Nephron (organoid): ENCODE results near the gene PGM2.

Source experiments
- H3K27ac Mint-ChIP-seq, 3 experiments: 2 replicates each; pipeline ENCODE4 v1.8.0; 2020; ENCODE audit warnings: mixed read lengths in 3 of 3, mild to moderate bottlenecking in 2 of 3, moderate library complexity in 1 of 3
- H3K27me3 Mint-ChIP-seq: 2 replicates; pipeline ENCODE4 v1.8.0; 2021; ENCODE audit warnings: low read depth, mild to moderate bottlenecking, moderate library complexity, mixed read lengths
- H3K36me3 Mint-ChIP-seq: 2 replicates; pipeline ENCODE4 v1.8.0; 2020; ENCODE audit warnings: low read depth, mixed read lengths
- H3K4me1 Mint-ChIP-seq: 2 replicates; pipeline ENCODE4 v1.8.0; 2020; ENCODE audit warnings: mixed read lengths
- H3K4me3 Mint-ChIP-seq, 3 experiments: 2 replicates each; pipeline ENCODE4 v1.8.0; 2020; ENCODE audit warnings: mild to moderate bottlenecking in 3 of 3, mixed read lengths in 3 of 3, moderate library complexity in 2 of 3
- H3K9me3 Mint-ChIP-seq: 2 replicates; pipeline ENCODE4 v1.8.0; 2020; ENCODE audit warnings: mixed read lengths
- CTCF ChIP-seq, 3 experiments: fragments of 200-600 bp; sonication (generic); IDR thresholded peaks; one replicate each; pipeline ENCODE4 v1.5.0; 2021; ENCODE audit warnings: antibody characterized with exemption in 3 of 3; ENCODE audit not compliant: unreplicated experiment in 3 of 3

PGM2 gene

GRCh38 chr4:37837446-37837845 is 11.0 kb downstream of the PGM2 start:
- no peaks in the 10 kb centered on the region for H3K9me3 Mint-ChIP-seq
- TF ChIP-seq CTCF (IDR thresholded peaks at IDR 0.05; ENCODE audit: unreplicated experiment in 3 of 3) = no peak
- H3K4me1 Mint-ChIP-seq = peaks cover 4% of the 10 kb centered on the region
- H3K36me3 Mint-ChIP-seq = peaks cover 52% of the 10 kb centered on the region
- H3K27ac Mint-ChIP-seq = peak overlapping the region in 1 of 3 experiments; percentile 65
- H3K27me3 Mint-ChIP-seq = no peaks in the 10 kb centered on the region
- no peak overlapping the region for H3K4me3 Mint-ChIP-seq

- Mint-ChIP-seq H3K9me3 (no peaks in the 10 kb centered on the region), H3K27me3 (no peaks in the 10 kb centered on the region), H3K27ac (no peak overlapping the region), H3K4me3 (no peak overlapping the region), H3K4me1 (peaks cover 4% of the 10 kb centered on the region), H3K36me3 (peaks cover 60% of the 10 kb centered on the region)
- TF ChIP-seq CTCF (IDR thresholded peaks at IDR 0.05; ENCODE audit: unreplicated experiment in 3 of 3) = no peak
These were observed 12.9 kb downstream of the PGM2 start for GRCh38 chr4:37839426-37839825.

GRCh38 chr4:37844204-37844603 is 17.7 kb downstream of the PGM2 start:
- H3K4me3 Mint-ChIP-seq = no peak overlapping the region
- H3K9me3 Mint-ChIP-seq = no peaks in the 10 kb centered on the region
- H3K27ac Mint-ChIP-seq = no peak overlapping the region
- peaks cover 69% of the 10 kb centered on the region for H3K36me3 Mint-ChIP-seq
- H3K27me3 Mint-ChIP-seq = no peaks in the 10 kb centered on the region
- no peak for TF ChIP-seq CTCF (IDR thresholded peaks at IDR 0.05; ENCODE audit: unreplicated experiment in 3 of 3)
- H3K4me1 Mint-ChIP-seq = peaks cover 4% of the 10 kb centered on the region

GRCh38 chr4:37845201-37845600 is 18.7 kb downstream of the PGM2 start:
- Mint-ChIP-seq H3K27ac (no peak overlapping the region), H3K36me3 (peaks cover 65% of the 10 kb centered on the region), H3K27me3 (no peaks in the 10 kb centered on the region), H3K4me1 (peaks cover 4% of the 10 kb centered on the region), H3K9me3 (no peaks in the 10 kb centered on the region), H3K4me3 (no peak overlapping the region)
- TF ChIP-seq CTCF (IDR thresholded peaks at IDR 0.05; ENCODE audit: unreplicated experiment in 3 of 3) = no peak

GRCh38 chr4:37847311-37847884 is 20.9 kb downstream of the PGM2 start:
- no peak for TF ChIP-seq CTCF (IDR thresholded peaks at IDR 0.05; ENCODE audit: unreplicated experiment in 3 of 3)
- Mint-ChIP-seq H3K27ac (no peak overlapping the region), H3K4me1 (peaks cover 4% of the 10 kb centered on the region), H3K27me3 (no peaks in the 10 kb centered on the region), H3K36me3 (peaks cover 61% of the 10 kb centered on the region), H3K9me3 (no peaks in the 10 kb centered on the region), H3K4me3 (no peak overlapping the region)

- Mint-ChIP-seq H3K4me3 (no peak overlapping the region), H3K36me3 (peaks cover 50% of the 10 kb centered on the region), H3K9me3 (no peaks in the 10 kb centered on the region), H3K4me1 (no peaks in the 10 kb centered on the region), H3K27ac (no peak overlapping the region), H3K27me3 (no peaks in the 10 kb centered on the region)
- no peak for TF ChIP-seq CTCF (IDR thresholded peaks at IDR 0.05; ENCODE audit: unreplicated experiment in 3 of 3)
These were observed 25.9 kb downstream of the PGM2 start for GRCh38 chr4:37852376-37852775.
